CD4-positive, CD25-positive, alpha-beta regulatory T cell (primary cell): Measurements from ENCODE around the gene MLPH. TPM values are rescaled to one million over a fixed set of nuclear protein-coding genes. Genes with fewer than 3 reads are reported as not detected.

Source experiments
- ATAC-seq, 2 donors: fragments of 150-1000 bp; cut with Tn5 transposase; one replicate each; pipeline ENCODE4 v1.10.0; 2021; ENCODE audit warnings: low read depth in 2 of 2, moderate number of reproducible peaks in 2 of 2, moderate library complexity in 1 of 2
- DNase-seq, 3 donors: peaks; one replicate each; pipeline versions ENCODE4 v3.0.0 to v3.0.0-alpha.2; 2012 to 2022; ENCODE audit warnings: mixed read lengths in 1 of 3
- H3K27ac ChIP-seq: one replicate; pipeline ENCODE4 v1.7.0; 2013; ENCODE audit warnings: mild to moderate bottlenecking, low read length; ENCODE audit not compliant: insufficient read depth, poor library complexity, severe bottlenecking
- H3K27me3 ChIP-seq: one replicate; pipeline ENCODE4 v1.7.0; 2013; ENCODE audit warnings: low read length; ENCODE audit not compliant: control insufficient read depth, insufficient read depth
- H3K36me3 ChIP-seq: one replicate; pipeline ENCODE4 v1.7.0; 2013; ENCODE audit warnings: mild to moderate bottlenecking, low read length, moderate library complexity; ENCODE audit not compliant: control insufficient read depth, insufficient read depth
- H3K4me1 ChIP-seq: 2 replicates; pipeline ENCODE4 v1.7.0; 2013; ENCODE audit warnings: mild to moderate bottlenecking, low read length; ENCODE audit not compliant: insufficient read depth, control insufficient read depth, poor library complexity, severe bottlenecking
- H3K4me3 ChIP-seq: one replicate; pipeline ENCODE4 v1.7.0; 2013; ENCODE audit warnings: low read depth, mild to moderate bottlenecking, low read length, moderate library complexity
- H3K9me3 ChIP-seq, 2 experiments: 1 replicate in 1 of 2; 2 replicates in 1 of 2; pipeline ENCODE4 v1.7.0; 2013; ENCODE audit warnings: low read length in 2 of 2, mild to moderate bottlenecking in 1 of 2, moderate library complexity in 1 of 2; ENCODE audit not compliant: control insufficient read depth in 2 of 2
- H3K27ac Mint-ChIP-seq, 3 donors: one replicate each; pipeline ENCODE4 v1.8.0; 2020 to 2022; ENCODE audit warnings: mild to moderate bottlenecking in 3 of 3, mixed read lengths in 3 of 3, moderate library complexity in 2 of 3
- H3K27me3 Mint-ChIP-seq: one replicate; pipeline ENCODE4 v1.8.0; 2022; ENCODE audit warnings: mild to moderate bottlenecking, mixed read lengths
- H3K36me3 Mint-ChIP-seq: one replicate; pipeline ENCODE4 v1.8.0; 2020; ENCODE audit warnings: mixed read lengths
- H3K4me1 Mint-ChIP-seq, 4 donors: one replicate each; pipeline ENCODE4 v1.8.0; 2020 to 2022; ENCODE audit warnings: mixed read lengths in 4 of 4, mild to moderate bottlenecking in 1 of 4
- H3K4me3 Mint-ChIP-seq, 4 donors: one replicate each; pipeline ENCODE4 v1.8.0; 2020 to 2022; ENCODE audit warnings: mild to moderate bottlenecking in 4 of 4, mixed read lengths in 4 of 4, moderate library complexity in 3 of 4
- H3K9me3 Mint-ChIP-seq, 7 donors: one replicate each; pipeline ENCODE4 v1.8.0; 2020 to 2022; ENCODE audit warnings: mixed read lengths in 7 of 7, mild to moderate bottlenecking in 3 of 7, moderate library complexity in 2 of 7
- polyA plus RNA-seq, 4 donors: library from polyadenylated mRNA; unstranded; fragments of 300-500 nt; fragmentation: Illumina TruSeq; gene quantifications; one replicate each; pipeline ENCODE4 v1.2.3, GENCODE V29; 2021
- total RNA-seq: library from RNA; stranded (reverse); gene quantifications from one replicate; pipeline ENCODE4 v1.2.3, GENCODE V29; 2022

Gene MLPH
- total and polyA plus RNA-seq, 5 donors from 2014 or later = 0.47 TPM; not detected in 4

- Histone ChIP-seq H3K9me3 (no peaks in the 10 kb centered on the region), H3K27ac (no peak overlapping the region), H3K4me1 (no peaks in the 10 kb centered on the region), H3K27me3 (peaks cover 16% of the 10 kb centered on the region), H3K36me3 (no peaks in the 10 kb centered on the region), H3K4me3 (no peak overlapping the region)
- H3K27ac Mint-ChIP-seq = no peak overlapping the region
- no peak overlapping the region for H3K4me3 Mint-ChIP-seq
- DNase-seq (no peak), ATAC-seq (no peak)
- H3K9me3 Mint-ChIP-seq = peaks cover 0 to 3% (median 0%) of the 10 kb centered on the region in 7 donors
- H3K27me3 Mint-ChIP-seq = peaks cover 46% of the 10 kb centered on the region
- H3K4me1 Mint-ChIP-seq = peaks cover 0 to 2% (median 0%) of the 10 kb centered on the region in 4 donors
- no peaks in the 10 kb centered on the region for H3K36me3 Mint-ChIP-seq
Observed at GRCh38 chr2:237482485-237482884, 4.6 kb upstream of the MLPH start.

GRCh38 chr2:237483018-237483731 lies 3.9 kb upstream of the MLPH start:
- H3K27ac ChIP-seq = no peak overlapping the region
- no peaks in the 10 kb centered on the region for H3K4me1 ChIP-seq
- peaks cover 16% of the 10 kb centered on the region for H3K27me3 ChIP-seq
- H3K9me3 Mint-ChIP-seq = peaks cover 0 to 3% (median 0%) of the 10 kb centered on the region in 7 donors
- no peaks in the 10 kb centered on the region for H3K36me3 ChIP-seq
- peaks cover 0 to 2% (median 0%) of the 10 kb centered on the region in 4 donors for H3K4me1 Mint-ChIP-seq
- H3K4me3 ChIP-seq = no peak overlapping the region
- H3K4me3 Mint-ChIP-seq = no peak overlapping the region
- no peak overlapping the region for H3K27ac Mint-ChIP-seq
- H3K9me3 ChIP-seq = no peaks in the 10 kb centered on the region
- no peak for DNase-seq
- peaks cover 41% of the 10 kb centered on the region for H3K27me3 Mint-ChIP-seq
- no peaks in the 10 kb centered on the region for H3K36me3 Mint-ChIP-seq
- ATAC-seq = no peak

GRCh38 chr2:237485304-237485703 lies 1.7 kb upstream of the MLPH start:
- Mint-ChIP-seq H3K9me3 (peaks cover 0 to 6% (median 0%) of the 10 kb centered on the region in 7 donors), H3K4me1 (peaks cover 0 to 2% (median 0%) of the 10 kb centered on the region in 4 donors), H3K27ac (no peak overlapping the region), H3K36me3 (no peaks in the 10 kb centered on the region), H3K27me3 (peaks cover 47% of the 10 kb centered on the region), H3K4me3 (no peak overlapping the region)
- Histone ChIP-seq H3K27ac (no peak overlapping the region), H3K4me3 (no peak overlapping the region), H3K4me1 (no peaks in the 10 kb centered on the region), H3K27me3 (peaks cover 18% of the 10 kb centered on the region), H3K36me3 (no peaks in the 10 kb centered on the region), H3K9me3 (peaks cover 0 to 2% of the 10 kb centered on the region in 2 experiments)
- ATAC-seq = no peak
- no peak for DNase-seq

- Histone ChIP-seq H3K27me3 (peaks cover 17% of the 10 kb centered on the region), H3K4me3 (no peak overlapping the region), H3K36me3 (no peaks in the 10 kb centered on the region), H3K9me3 (peaks cover 0 to 4% of the 10 kb centered on the region in 2 experiments), H3K27ac (no peak overlapping the region), H3K4me1 (no peaks in the 10 kb centered on the region)
- Mint-ChIP-seq H3K36me3 (no peaks in the 10 kb centered on the region), H3K4me3 (no peak overlapping the region), H3K4me1 (peaks cover 0 to 2% (median 0%) of the 10 kb centered on the region in 4 donors), H3K27me3 (peaks cover 47% of the 10 kb centered on the region), H3K9me3 (peaks cover 0 to 6% (median 0%) of the 10 kb centered on the region in 7 donors), H3K27ac (no peak overlapping the region)
- no peak for ATAC-seq
- DNase-seq = no peak
Observed at GRCh38 chr2:237485844-237486243, 1.2 kb upstream of the MLPH start.

- H3K27ac ChIP-seq = no peak overlapping the region
- Mint-ChIP-seq H3K27me3 (peaks cover 43% of the 10 kb centered on the region), H3K9me3 (peaks cover 0 to 6% (median 0%) of the 10 kb centered on the region in 7 donors), H3K27ac (no peak overlapping the region), H3K36me3 (no peaks in the 10 kb centered on the region), H3K4me3 (no peak overlapping the region), H3K4me1 (peaks cover 0 to 2% (median 0%) of the 10 kb centered on the region in 4 donors)
- H3K4me1 ChIP-seq = no peaks in the 10 kb centered on the region
- peaks cover under 1 to 9% of the 10 kb centered on the region in 2 experiments for H3K9me3 ChIP-seq
- DNase-seq = no peak
- H3K36me3 ChIP-seq = no peaks in the 10 kb centered on the region
- no peak for ATAC-seq
- H3K4me3 ChIP-seq = no peak overlapping the region
- peaks cover 17% of the 10 kb centered on the region for H3K27me3 ChIP-seq
Observed at GRCh38 chr2:237486334-237486818, 675 bp upstream of the MLPH start.

DNA sequence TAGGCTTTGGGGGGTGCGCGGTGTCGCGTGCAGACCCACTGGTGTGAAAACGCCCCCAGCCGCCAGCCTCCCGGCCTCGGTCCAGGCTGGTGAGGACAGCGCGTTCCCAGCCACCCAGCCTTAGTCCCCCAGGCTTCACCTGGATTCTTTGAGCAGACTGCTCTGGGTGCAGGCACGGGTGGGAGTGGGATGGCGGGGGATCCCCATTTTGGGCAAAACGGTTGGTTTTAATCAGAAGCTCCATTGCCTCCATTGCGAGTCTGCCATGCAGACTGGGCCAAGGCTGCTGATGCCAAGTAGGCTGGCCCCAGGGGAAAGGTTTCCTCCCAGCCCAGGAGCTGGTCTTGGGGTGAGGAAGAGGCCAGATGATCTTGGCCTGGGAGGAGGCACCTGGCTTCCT lies 445 bp downstream of the MLPH start:
- Mint-ChIP-seq H3K27me3 (peaks cover 33% of the 10 kb centered on the region), H3K4me1 (peaks cover 0 to 2% (median 0%) of the 10 kb centered on the region in 4 donors), H3K36me3 (no peaks in the 10 kb centered on the region), H3K9me3 (peaks cover 0 to 12% (median 0%) of the 10 kb centered on the region in 7 donors), H3K27ac (no peak overlapping the region), H3K4me3 (no peak overlapping the region)
- Histone ChIP-seq H3K27ac (no peak overlapping the region), H3K36me3 (no peaks in the 10 kb centered on the region), H3K27me3 (peaks cover 17% of the 10 kb centered on the region), H3K9me3 (peaks cover 3 to 15% of the 10 kb centered on the region in 2 experiments), H3K4me1 (no peaks in the 10 kb centered on the region), H3K4me3 (no peak overlapping the region)
- DNase-seq (no peak), ATAC-seq (no peak)

DNA sequence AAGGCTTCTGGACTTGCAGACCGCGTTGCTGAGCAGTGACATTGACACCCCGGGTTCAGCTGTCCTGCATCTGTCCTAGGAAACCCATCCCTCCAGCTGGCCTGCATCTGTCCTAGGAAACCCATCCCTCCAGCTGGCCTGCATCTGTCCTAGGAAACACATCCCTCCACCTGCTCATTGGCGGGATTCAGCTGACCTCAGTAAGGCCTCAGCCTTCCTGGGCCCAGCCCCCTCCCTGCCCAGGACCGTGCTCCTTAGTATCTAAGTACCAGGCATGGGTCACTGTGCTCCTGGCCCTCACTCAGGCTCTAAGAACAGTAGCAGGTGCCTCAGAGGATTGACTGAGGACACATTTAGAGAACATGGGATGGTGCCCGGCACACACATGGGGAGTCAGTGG lies 1.2 kb downstream of the MLPH start:
- H3K4me3 ChIP-seq = no peak overlapping the region
- Mint-ChIP-seq H3K9me3 (peaks cover 0 to 14% (median 0%) of the 10 kb centered on the region in 7 donors), H3K27ac (no peak overlapping the region), H3K4me1 (peaks cover 0 to 2% (median 0%) of the 10 kb centered on the region in 4 donors), H3K4me3 (no peak overlapping the region), H3K27me3 (peaks cover 34% of the 10 kb centered on the region), H3K36me3 (no peaks in the 10 kb centered on the region)
- DNase-seq (no peak), ATAC-seq (no peak)
- H3K36me3 ChIP-seq = no peaks in the 10 kb centered on the region
- peaks cover 3 to 15% of the 10 kb centered on the region in 2 experiments for H3K9me3 ChIP-seq
- H3K27ac ChIP-seq = no peak overlapping the region
- H3K4me1 ChIP-seq = no peaks in the 10 kb centered on the region
- H3K27me3 ChIP-seq = peaks cover 17% of the 10 kb centered on the region
